BLaER1 (cell line): ENCODE results near the gene PIGU.

Source experiments
- H3K27ac ChIP-seq: shearing (Covaris generic); formaldehyde crosslinking; 2 replicates; pipeline ENCODE4 v1.8.1; 2022
- H3K27me3 ChIP-seq: shearing (Covaris generic); formaldehyde crosslinking; 2 replicates; pipeline ENCODE4 v1.8.1; 2022
- H3K36me3 ChIP-seq: shearing (Covaris generic); formaldehyde crosslinking; 2 replicates; pipeline ENCODE4 v1.8.1; 2022
- H3K4me1 ChIP-seq: shearing (Covaris generic); formaldehyde crosslinking; 2 replicates; pipeline ENCODE4 v1.8.1; 2022
- H3K4me2 ChIP-seq: shearing (Covaris generic); formaldehyde crosslinking; 2 replicates; pipeline ENCODE4 v1.8.1; 2022
- H3K4me3 ChIP-seq: shearing (Covaris generic); formaldehyde crosslinking; 2 replicates; pipeline ENCODE4 v1.8.1; 2022
- H3K9ac ChIP-seq: shearing (Covaris generic); formaldehyde crosslinking; 2 replicates; pipeline ENCODE4 v1.8.1; 2022
- H3K9me3 ChIP-seq: shearing (Covaris generic); formaldehyde crosslinking; 2 replicates; pipeline ENCODE4 v1.8.1; 2022
- H4K20me1 ChIP-seq: shearing (Covaris generic); formaldehyde crosslinking; 2 replicates; pipeline ENCODE4 v1.8.1; 2022
- Cebpa-rat ChIP-seq: shearing (Covaris generic); IDR thresholded peaks from 2 replicates; pipeline ENCODE4 v1.8.1; 2022

The PIGU gene

DNA sequence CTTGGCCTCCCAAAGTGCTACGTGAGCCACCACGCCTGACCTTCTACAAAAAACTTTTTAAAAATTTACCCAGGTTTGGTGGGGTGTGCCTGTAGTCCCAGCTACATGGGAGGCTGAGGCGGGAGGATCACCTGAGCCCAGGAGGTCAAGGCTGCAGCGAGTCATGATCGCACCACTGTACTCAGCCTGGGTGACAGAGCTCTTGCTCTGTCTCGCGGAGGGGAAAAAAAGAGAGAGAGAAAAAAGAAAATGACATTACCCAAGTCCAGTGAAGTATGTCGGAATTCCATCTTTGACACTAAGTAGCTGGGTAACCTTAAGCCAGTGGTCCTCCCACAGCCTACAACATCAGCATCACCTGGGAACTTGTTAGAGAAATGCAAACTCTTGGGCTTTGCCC, 137.1 kb downstream of the PIGU start:
- peaks cover 48% of the 10 kb centered on the region for H4K20me1 ChIP-seq
- H3K4me2 ChIP-seq: no peak overlapping the region
- no peak overlapping the region for H3K27ac ChIP-seq
- no peak overlapping the region for H3K9ac ChIP-seq
- no peak for TF ChIP-seq Cebpa-rat
- H3K9me3 ChIP-seq: no peaks in the 10 kb centered on the region
- H3K4me3 ChIP-seq: no peak overlapping the region
- H3K27me3 ChIP-seq: no peaks in the 10 kb centered on the region
- peaks cover 18% of the 10 kb centered on the region for H3K4me1 ChIP-seq
- peaks cover 81% of the 10 kb centered on the region for H3K36me3 ChIP-seq

DNA sequence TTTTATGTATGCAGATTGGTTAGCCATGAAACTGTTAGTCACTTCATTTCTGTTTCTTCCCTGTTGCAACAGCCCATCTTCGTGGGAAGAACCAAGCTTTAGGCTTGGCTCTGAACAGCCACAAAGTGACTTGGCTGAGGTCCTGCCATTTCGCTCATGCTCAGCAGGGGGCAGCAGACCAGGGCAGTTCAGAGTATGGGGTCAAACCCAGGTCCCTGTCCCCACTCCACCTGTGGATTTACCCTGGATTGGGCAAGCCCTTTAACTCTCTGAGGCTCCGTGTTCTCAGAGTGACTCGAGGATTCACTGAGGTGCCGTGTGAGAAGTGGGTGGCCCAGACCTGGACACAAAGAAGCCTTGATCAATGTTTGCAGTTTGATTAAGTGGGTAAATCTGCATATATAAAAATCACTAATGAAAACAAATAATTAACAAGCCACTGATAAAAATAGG, 138.2 kb downstream of the PIGU start:
- Histone ChIP-seq H3K4me1 (peaks cover 14% of the 10 kb centered on the region), H3K27ac (no peak overlapping the region), H3K27me3 (no peaks in the 10 kb centered on the region), H3K9me3 (no peaks in the 10 kb centered on the region), H3K4me3 (no peak overlapping the region), H3K4me2 (no peak overlapping the region), H4K20me1 (peaks cover 59% of the 10 kb centered on the region), H3K36me3 (peaks cover 91% of the 10 kb centered on the region), H3K9ac (no peak overlapping the region)
- no peak for TF ChIP-seq Cebpa-rat

DNA sequence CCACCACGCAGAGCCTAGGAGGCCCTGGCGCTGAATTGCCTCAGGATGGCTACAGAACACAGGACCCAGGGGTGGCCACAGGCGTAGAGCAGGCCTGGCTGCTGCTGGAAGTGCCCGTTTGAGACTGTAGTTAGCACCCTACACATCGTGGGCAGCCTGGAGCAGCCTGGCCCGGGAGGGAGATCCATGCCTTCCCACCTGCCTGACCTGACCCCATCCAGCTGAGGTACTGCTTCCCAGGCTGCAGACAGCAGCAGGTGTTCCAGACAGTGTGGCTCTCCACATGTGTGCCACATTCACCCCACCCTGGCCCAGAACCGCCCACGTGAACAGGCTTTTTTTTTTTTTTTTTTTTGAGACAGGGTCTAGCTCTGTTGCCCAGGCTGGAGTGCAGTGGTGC, 139.2 kb downstream of the PIGU start:
- H3K9me3 ChIP-seq: no peaks in the 10 kb centered on the region
- no peak overlapping the region for H3K27ac ChIP-seq
- peaks cover 16% of the 10 kb centered on the region for H3K4me1 ChIP-seq
- TF ChIP-seq Cebpa-rat: no peak
- H3K9ac ChIP-seq: no peak overlapping the region
- H3K4me2 ChIP-seq: no peak overlapping the region
- H3K27me3 ChIP-seq: no peaks in the 10 kb centered on the region
- no peak overlapping the region for H3K4me3 ChIP-seq
- peaks cover 69% of the 10 kb centered on the region for H4K20me1 ChIP-seq
- H3K36me3 ChIP-seq: peaks cover 99% of the 10 kb centered on the region

DNA sequence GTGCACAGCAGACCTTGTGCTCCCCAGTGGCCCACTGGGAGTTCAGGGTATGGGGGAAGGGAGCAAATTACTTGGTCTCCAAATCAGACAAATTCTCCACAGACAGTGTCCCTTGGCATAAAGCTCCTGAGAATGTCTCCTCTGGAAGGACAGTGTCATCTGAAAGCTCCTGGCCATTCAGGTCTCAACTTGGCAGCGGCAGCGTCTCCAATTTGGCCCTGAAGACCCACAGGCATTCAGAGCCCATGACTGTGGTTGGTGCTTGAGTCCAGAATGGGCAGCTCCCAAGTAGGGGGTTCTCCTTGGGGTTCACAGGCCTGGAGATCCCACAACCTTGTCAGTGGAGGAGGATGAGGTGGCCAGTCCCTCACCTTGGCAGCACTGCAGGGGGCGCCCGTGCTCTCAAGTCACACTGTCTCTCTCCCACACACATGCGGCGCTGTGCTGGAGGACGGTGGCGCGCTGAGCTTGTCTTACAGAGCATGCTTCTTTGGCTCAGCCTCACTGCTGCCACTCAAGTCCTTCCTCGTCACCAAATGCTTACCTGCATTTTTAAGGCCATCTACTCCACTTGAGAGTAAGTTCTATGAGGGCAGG, 140.0 kb downstream of the PIGU start:
- Histone ChIP-seq H3K4me1 (peaks cover 16% of the 10 kb centered on the region), H3K4me2 (no peak overlapping the region), H3K9me3 (no peaks in the 10 kb centered on the region), H3K27me3 (no peaks in the 10 kb centered on the region), H3K27ac (no peak overlapping the region), H3K9ac (no peak overlapping the region), H3K36me3 (peaks cover 99% of the 10 kb centered on the region), H4K20me1 (peaks cover 77% of the 10 kb centered on the region), H3K4me3 (no peak overlapping the region)
- TF ChIP-seq Cebpa-rat: no peak

DNA sequence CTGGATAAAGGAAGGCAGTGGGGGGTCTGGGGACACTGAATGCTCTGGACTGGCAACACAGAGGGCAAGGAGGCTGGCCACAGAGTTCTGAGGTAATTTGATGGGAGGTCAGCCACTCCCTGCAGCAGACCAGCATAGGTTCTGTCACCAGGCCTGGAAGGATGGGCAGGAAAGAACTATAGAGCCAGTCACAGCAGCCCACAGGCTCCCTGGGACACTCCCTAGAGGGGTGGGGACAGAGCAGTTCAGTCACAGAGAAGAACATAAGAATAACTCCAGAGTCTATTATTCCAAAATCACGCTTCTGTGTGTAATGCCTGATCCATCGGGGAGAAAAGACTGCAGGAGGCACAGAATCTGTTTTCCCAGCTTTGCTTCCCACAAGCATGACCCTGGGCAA, 141.0 kb downstream of the PIGU start:
- peaks cover 10% of the 10 kb centered on the region for H3K4me1 ChIP-seq
- no peaks in the 10 kb centered on the region for H3K27me3 ChIP-seq
- no peak overlapping the region for H3K9ac ChIP-seq
- TF ChIP-seq Cebpa-rat: no peak
- H3K9me3 ChIP-seq: no peaks in the 10 kb centered on the region
- H3K27ac ChIP-seq: no peak overlapping the region
- H4K20me1 ChIP-seq: peaks cover 81% of the 10 kb centered on the region
- no peak overlapping the region for H3K4me2 ChIP-seq
- H3K4me3 ChIP-seq: no peak overlapping the region
- peaks cover 99% of the 10 kb centered on the region for H3K36me3 ChIP-seq

DNA sequence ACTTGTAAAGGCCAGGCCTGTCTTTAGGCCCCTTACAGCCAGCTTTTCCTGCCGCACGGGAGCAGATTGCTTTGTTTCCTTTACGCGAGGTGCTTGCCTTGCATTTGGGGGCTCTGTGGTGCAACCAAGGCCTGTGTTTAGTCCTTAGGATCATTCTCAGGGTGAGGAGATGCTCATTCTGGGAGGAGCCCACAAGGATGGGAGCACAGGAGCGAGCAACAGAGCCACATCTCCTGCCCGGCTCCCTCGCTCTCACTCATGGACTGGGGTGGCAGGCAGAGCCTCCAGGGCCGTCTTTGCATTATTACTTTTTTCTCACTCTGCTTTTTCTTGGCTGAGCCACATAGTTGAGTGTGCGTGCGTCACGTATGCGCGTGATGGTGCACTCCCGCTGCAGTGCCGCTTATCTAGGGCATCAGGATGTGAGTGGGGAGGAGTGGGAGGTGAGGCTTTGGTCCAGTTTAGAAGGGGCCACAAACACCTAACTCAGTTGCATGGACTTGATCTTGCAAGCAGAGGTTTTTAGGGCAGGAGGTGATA, 141.5 kb downstream of the PIGU start:
- Histone ChIP-seq H3K4me1 (peaks cover 7% of the 10 kb centered on the region), H3K27ac (no peak overlapping the region), H4K20me1 (peaks cover 81% of the 10 kb centered on the region), H3K4me2 (no peak overlapping the region), H3K27me3 (no peaks in the 10 kb centered on the region), H3K4me3 (no peak overlapping the region), H3K9ac (no peak overlapping the region), H3K9me3 (no peaks in the 10 kb centered on the region), H3K36me3 (peaks cover 99% of the 10 kb centered on the region)
- TF ChIP-seq Cebpa-rat: no peak

DNA sequence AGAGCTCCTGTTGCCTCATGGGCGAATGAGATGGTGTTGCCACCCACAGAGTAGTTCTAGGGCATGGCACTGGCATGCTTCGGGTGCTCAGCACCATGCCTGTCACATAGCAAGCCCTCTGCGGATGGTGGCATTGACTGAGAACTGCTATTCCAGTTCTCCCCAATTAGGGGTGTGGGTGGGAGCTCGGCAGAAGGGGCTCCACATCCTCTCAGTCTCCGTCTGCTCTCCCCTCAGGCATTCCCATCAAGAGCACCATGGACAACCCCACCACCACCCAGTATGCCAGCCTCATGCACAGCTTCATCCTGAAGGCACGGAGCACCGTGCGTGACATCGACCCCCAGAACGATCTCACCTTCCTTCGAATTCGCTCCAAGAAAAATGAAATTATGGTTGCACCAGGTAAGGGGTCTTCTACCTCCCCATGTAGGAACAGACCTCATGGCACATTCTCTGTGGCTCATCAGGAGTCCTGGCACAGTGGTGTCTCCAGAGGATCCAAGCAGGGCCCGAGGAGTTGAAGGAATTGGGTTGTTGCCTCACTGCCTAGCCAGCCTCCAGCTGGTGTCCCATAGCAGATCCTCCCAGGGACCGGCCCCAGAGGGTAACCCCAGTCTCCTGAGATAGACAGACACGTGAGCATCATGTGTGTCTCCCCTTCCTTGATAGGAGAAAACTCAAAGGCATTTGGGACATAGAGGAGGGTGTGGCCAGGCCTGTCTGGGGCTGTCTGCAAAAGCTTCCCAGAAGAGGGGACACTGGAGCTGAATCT, 142.3 kb downstream of the PIGU start:
- H4K20me1 ChIP-seq: peaks cover 82% of the 10 kb centered on the region
- peaks cover 99% of the 10 kb centered on the region for H3K36me3 ChIP-seq
- no peak for TF ChIP-seq Cebpa-rat
- no peak overlapping the region for H3K27ac ChIP-seq
- no peak overlapping the region for H3K4me3 ChIP-seq
- H3K9ac ChIP-seq: no peak overlapping the region
- H3K4me1 ChIP-seq: peaks cover 7% of the 10 kb centered on the region
- H3K27me3 ChIP-seq: no peaks in the 10 kb centered on the region
- H3K4me2 ChIP-seq: no peak overlapping the region
- no peaks in the 10 kb centered on the region for H3K9me3 ChIP-seq

DNA sequence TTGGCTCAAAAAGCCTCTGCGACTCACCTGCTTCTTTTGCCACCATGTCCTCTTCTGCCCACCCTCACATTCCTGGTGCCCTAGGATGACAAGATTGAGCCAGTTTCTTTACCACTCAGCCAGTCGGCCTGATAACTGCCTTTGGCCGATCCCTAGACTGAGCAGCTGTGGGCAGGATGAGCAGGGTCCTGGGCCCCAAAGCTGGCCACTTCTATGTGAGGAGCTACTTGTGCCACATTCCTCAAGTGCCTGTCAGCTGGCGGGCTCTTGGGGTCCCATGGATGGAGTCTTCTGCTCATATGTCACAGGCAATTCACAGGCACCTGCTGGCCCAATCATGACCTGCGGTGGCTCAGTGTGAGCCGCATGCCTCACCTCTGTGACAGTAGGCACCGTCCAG, 144.1 kb downstream of the PIGU start:
- H3K4me1 ChIP-seq: peaks cover 7% of the 10 kb centered on the region
- no peak overlapping the region for H3K9ac ChIP-seq
- no peak for TF ChIP-seq Cebpa-rat
- H3K4me2 ChIP-seq: no peak overlapping the region
- H4K20me1 ChIP-seq: peaks cover 84% of the 10 kb centered on the region
- H3K4me3 ChIP-seq: no peak overlapping the region
- no peaks in the 10 kb centered on the region for H3K27me3 ChIP-seq
- peaks cover 97% of the 10 kb centered on the region for H3K36me3 ChIP-seq
- no peak overlapping the region for H3K27ac ChIP-seq
- no peaks in the 10 kb centered on the region for H3K9me3 ChIP-seq

DNA sequence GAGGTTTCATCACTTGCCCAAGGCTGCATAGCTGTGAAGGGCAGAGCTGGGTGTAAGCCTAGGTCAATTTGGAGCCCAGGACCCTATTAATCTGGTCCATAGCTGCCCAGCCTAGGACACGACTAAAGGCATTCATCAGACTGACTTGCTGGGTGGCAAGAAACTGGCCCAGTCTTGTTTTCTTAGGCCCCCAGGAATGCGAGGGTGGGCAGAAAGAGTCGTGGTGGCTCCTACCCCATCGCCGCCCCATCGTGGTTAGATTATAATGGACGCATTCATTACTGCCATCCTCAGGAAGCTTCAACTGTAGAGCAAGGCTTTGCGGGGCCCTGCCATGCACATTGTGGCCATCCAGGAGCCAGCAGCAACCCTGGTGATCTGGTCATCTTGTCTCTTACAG, 144.6 kb downstream of the PIGU start:
- no peak overlapping the region for H3K9ac ChIP-seq
- TF ChIP-seq Cebpa-rat: no peak

DNA sequence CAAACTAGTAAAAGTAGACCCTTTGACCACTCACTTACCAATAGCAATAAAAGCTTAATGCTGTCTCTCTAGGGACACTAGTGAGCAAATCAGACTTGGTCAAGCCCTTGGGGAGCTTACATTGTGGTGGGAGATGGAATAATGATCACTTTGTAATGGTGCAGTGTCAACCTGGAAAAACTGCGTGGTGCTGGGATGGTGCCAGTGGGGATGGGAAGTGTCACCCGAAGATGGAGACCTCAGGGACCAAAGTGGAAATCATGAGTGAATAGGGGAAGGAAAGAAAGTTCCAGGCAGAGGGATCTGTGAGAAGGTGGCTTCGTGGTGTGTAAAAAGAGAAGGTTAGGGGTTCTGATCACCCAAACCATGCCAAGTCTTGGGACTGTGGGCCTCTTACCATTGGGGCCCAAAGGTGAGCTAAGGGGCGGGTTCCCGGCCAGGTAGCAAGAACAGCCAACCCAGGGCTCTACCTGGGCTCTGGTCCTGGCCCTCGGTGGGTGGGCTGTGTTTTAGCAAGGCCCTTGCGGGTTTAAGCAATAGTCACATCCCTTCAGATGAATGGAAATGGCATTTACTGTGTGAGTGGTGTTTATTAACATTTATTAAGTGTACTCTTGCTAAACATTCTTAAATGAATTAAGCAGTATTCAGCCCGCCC, 145.2 kb downstream of the PIGU start:
- Histone ChIP-seq H3K27ac (no peak overlapping the region), H3K9ac (no peak overlapping the region), H3K4me2 (no peak overlapping the region), H3K4me3 (no peak overlapping the region), H3K36me3 (peaks cover 97% of the 10 kb centered on the region), H3K4me1 (peaks cover 7% of the 10 kb centered on the region), H3K9me3 (no peaks in the 10 kb centered on the region), H4K20me1 (peaks cover 84% of the 10 kb centered on the region), H3K27me3 (no peaks in the 10 kb centered on the region)
- no peak for TF ChIP-seq Cebpa-rat

More for the DNA sequence above, 144.6 kb downstream of the PIGU start:
- Histone ChIP-seq H3K4me2 (no peak overlapping the region), H3K27ac (no peak overlapping the region), H3K27me3 (no peaks in the 10 kb centered on the region), H4K20me1 (peaks cover 84% of the 10 kb centered on the region), H3K4me3 (no peak overlapping the region), H3K36me3 (peaks cover 97% of the 10 kb centered on the region), H3K4me1 (peaks cover 7% of the 10 kb centered on the region), H3K9me3 (no peaks in the 10 kb centered on the region)
